Measurements from ENCODE around the gene WNT9A.

DNA sequence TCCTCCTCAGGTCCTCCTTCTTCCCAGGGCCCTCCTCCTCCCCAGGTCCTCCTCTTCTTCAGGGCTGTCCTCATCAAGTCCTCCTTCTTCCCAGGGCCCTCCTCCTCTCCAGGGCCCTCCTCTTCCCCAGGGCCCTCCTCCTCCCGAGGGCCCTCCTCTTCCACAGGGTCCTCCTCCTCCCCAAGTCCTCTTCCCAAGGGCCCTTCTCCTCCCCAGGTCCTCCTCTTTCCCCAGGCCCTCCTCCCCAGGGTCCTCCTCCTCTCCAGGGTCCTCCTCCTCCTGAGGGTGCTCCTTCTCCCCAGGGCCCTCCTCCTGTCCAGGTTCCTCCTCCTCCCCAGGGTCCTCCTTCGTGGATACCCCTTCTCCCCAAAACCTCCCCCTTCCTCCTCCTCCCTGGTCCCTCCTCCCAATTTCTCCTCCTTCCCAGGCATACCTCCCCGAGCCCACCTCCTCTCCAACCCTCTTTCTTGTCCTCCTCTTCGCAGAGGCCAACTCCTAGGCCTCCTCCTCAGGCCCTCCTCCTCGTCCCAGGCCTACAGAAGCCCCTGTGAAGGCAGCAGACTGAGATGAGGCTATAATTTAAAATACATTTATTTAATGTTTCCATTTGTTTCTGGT, 29.5 kb downstream of the WNT9A start:
- TF ChIP-seq POLR2AphosphoS5 (IDR thresholded peaks at IDR 0.05; ENCODE audit: low read depth, low read length): no peak
- TF ChIP-seq, protein P1, sequence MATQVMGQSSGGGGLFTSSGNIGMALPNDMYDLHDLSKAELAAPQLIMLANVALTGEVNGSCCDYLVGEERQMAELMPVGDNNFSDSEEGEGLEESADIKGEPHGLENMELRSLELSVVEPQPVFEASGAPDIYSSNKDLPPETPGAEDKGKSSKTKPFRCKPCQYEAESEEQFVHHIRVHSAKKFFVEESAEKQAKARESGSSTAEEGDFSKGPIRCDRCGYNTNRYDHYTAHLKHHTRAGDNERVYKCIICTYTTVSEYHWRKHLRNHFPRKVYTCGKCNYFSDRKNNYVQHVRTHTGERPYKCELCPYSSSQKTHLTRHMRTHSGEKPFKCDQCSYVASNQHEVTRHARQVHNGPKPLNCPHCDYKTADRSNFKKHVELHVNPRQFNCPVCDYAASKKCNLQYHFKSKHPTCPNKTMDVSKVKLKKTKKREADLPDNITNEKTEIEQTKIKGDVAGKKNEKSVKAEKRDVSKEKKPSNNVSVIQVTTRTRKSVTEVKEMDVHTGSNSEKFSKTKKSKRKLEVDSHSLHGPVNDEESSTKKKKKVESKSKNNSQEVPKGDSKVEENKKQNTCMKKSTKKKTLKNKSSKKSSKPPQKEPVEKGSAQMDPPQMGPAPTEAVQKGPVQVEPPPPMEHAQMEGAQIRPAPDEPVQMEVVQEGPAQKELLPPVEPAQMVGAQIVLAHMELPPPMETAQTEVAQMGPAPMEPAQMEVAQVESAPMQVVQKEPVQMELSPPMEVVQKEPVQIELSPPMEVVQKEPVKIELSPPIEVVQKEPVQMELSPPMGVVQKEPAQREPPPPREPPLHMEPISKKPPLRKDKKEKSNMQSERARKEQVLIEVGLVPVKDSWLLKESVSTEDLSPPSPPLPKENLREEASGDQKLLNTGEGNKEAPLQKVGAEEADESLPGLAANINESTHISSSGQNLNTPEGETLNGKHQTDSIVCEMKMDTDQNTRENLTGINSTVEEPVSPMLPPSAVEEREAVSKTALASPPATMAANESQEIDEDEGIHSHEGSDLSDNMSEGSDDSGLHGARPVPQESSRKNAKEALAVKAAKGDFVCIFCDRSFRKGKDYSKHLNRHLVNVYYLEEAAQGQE (IDR thresholded peaks at IDR 0.05; ENCODE audit: insufficient read depth in 1 of 2, low read depth in 2 of 2, low read length in 2 of 2): no peak

Data from PFSK-1 (cell line).